ENCODE results near the gene GPR135.

Gene GPR135

GRCh38 chr14:59507063-59507751 is 42.0 kb upstream of the GPR135 start:
- ChIA-PET POLR2A (ENCODE audit: low non-redundant PET) (no interaction called here), CTCF (interaction anchor here (0.6 to 1.5 kb wide), 7 partner anchors 16 to 77 kb away, joined by 3 to 11 read pairs (median 3); partner anchors contain the start of genes CCDC175, JKAMP and L3HYPDH)
- no peak overlapping the region for H3K27ac ChIP-seq
- peak; percentile 84 for TF ChIP-seq CTCF (conservative IDR thresholded peaks at IDR 0.05; ENCODE audit: low read depth)
- peak; percentile 41 for DNase-seq (ENCODE audit: low spot score)

- POLR2A ChIA-PET (ENCODE audit: low non-redundant PET): no interaction called here
- no peak for TF ChIP-seq CTCF (conservative IDR thresholded peaks at IDR 0.05; ENCODE audit: low read depth)
- no peak overlapping the region for H3K27ac ChIP-seq
- CTCF ChIA-PET: no interaction called here
- no peak for DNase-seq (ENCODE audit: low spot score)
These were observed 38.1 kb upstream of the GPR135 start for GRCh38 chr14:59503256-59503655.

GRCh38 chr14:59500732-59501131 is 35.6 kb upstream of the GPR135 start:
- ChIA-PET CTCF (no interaction called here), POLR2A (ENCODE audit: low non-redundant PET) (no interaction called here)
- no peak overlapping the region for H3K27ac ChIP-seq
- DNase-seq (ENCODE audit: low spot score): no peak
- TF ChIP-seq CTCF (conservative IDR thresholded peaks at IDR 0.05; ENCODE audit: low read depth): no peak

GRCh38 chr14:59492384-59492783 is 27.2 kb upstream of the GPR135 start:
- ChIA-PET POLR2A (ENCODE audit: low non-redundant PET) (no interaction called here), CTCF (no interaction called here)
- no peak for DNase-seq (ENCODE audit: low spot score)
- TF ChIP-seq CTCF (conservative IDR thresholded peaks at IDR 0.05; ENCODE audit: low read depth): no peak
- H3K27ac ChIP-seq: no peak overlapping the region

GRCh38 chr14:59490756-59491155 is 25.6 kb upstream of the GPR135 start:
- TF ChIP-seq CTCF (conservative IDR thresholded peaks at IDR 0.05; ENCODE audit: low read depth): no peak
- DNase-seq (ENCODE audit: low spot score): no peak
- CTCF ChIA-PET: interaction anchor here (0.6 to 0.7 kb wide), 3 partner anchors 17 to 142 kb away, joined by 3 read pairs; no protein-coding TSS in a partner anchor
- POLR2A ChIA-PET (ENCODE audit: low non-redundant PET): no interaction called here
- H3K27ac ChIP-seq: no peak overlapping the region

- no peak for DNase-seq (ENCODE audit: low spot score)
- peak overlapping the region; percentile 94 for H3K27ac ChIP-seq
- ChIA-PET CTCF (interaction anchor here (0.7 to 1.4 kb wide), 4 partner anchors 23 to 1838 kb away, joined by 3 to 5 read pairs (median 4); no protein-coding TSS in a partner anchor), POLR2A (ENCODE audit: low non-redundant PET) (interaction anchor here (0.6 kb wide), 1 partner anchor 606 kb away, joined by 3 read pairs; no protein-coding TSS in a partner anchor)
- TF ChIP-seq CTCF (conservative IDR thresholded peaks at IDR 0.05; ENCODE audit: low read depth): no peak
These were observed 19.5 kb upstream of the GPR135 start for GRCh38 chr14:59484639-59485175.

All from RWPE1 (cell line).